Neural progenitor cell (in vitro differentiated cells): Measurements from ENCODE around the gene HLA-C. TPM values are rescaled to one million over a fixed set of nuclear protein-coding genes. Genes with fewer than 3 reads are reported as not detected.
"Not testable (repeated sequence)": the region's sequence is repeated elsewhere in the genome, so short reads cannot be mapped to it uniquely, and the experiment has no call there.

Experiments
- DNase-seq: peaks from one replicate; pipeline ENCODE4 v3.0.0-alpha.2; 2016; ENCODE audit warnings: low spot score
- H2AFZ ChIP-seq: fragments of 200-600 bp; sonication (generic); replicated peaks from 2 replicates; pipeline ENCODE4 v1.6.1; 2016; ENCODE audit warnings: antibody characterized with exemption
- H3F3A ChIP-seq: fragments of 200-600 bp; sonication (generic); 2 replicates; pipeline ENCODE4 v1.6.1; 2016; ENCODE audit warnings: antibody characterized with exemption, low read depth
- H3K27ac ChIP-seq: fragments of 200-600 bp; sonication (generic); 2 replicates; pipeline ENCODE4 v1.5.1; 2016; ENCODE audit warnings: mild to moderate bottlenecking
- H3K27me3 ChIP-seq: fragments of 200-600 bp; sonication (generic); 2 replicates; pipeline ENCODE4 v1.6.1; 2016; ENCODE audit warnings: mild to moderate bottlenecking, moderate library complexity
- H3K36me3 ChIP-seq: fragments of 200-600 bp; sonication (generic); 2 replicates; pipeline ENCODE4 v1.5.1; 2016
- H3K4me1 ChIP-seq: fragments of 200-600 bp; sonication (generic); 2 replicates; pipeline ENCODE4 v1.6.1; 2016; ENCODE audit warnings: mixed run types
- H3K4me2 ChIP-seq: fragments of 200-600 bp; sonication (generic); 2 replicates; pipeline ENCODE4 v1.6.1; 2016
- H3K4me3 ChIP-seq: fragments of 200-600 bp; sonication (generic); 2 replicates; pipeline ENCODE4 v1.5.1; 2016
- H3K79me2 ChIP-seq: fragments of 200-600 bp; sonication (generic); 2 replicates; pipeline ENCODE4 v1.6.1; 2016; ENCODE audit warnings: low read depth
- H3K9ac ChIP-seq: fragments of 200-600 bp; sonication (generic); 2 replicates; pipeline ENCODE4 v1.6.1; 2016
- H3K9me3 ChIP-seq: fragments of 200-600 bp; sonication (generic); 2 replicates; pipeline ENCODE4 v1.5.1; 2016; ENCODE audit warnings: low read depth
- H4K20me1 ChIP-seq: fragments of 200-600 bp; sonication (generic); 2 replicates; pipeline ENCODE4 v1.6.1; 2016; ENCODE audit warnings: low read depth
- H3K27ac Mint-ChIP-seq: 3 replicates; pipeline ENCODE4 v1.8.0; 2021; ENCODE audit warnings: mixed read lengths
- H3K27me3 Mint-ChIP-seq: 2 replicates; pipeline ENCODE4 v1.8.0; 2022; ENCODE audit warnings: low read depth, mild to moderate bottlenecking, inconsistent platforms, moderate library complexity, mixed read lengths; ENCODE audit not compliant: insufficient read depth
- H3K36me3 Mint-ChIP-seq: 3 replicates; pipeline ENCODE4 v1.8.0; 2021; ENCODE audit warnings: mixed read lengths
- H3K4me1 Mint-ChIP-seq: 3 replicates; pipeline ENCODE4 v1.8.0; 2021; ENCODE audit warnings: mixed read lengths
- H3K4me3 Mint-ChIP-seq: 3 replicates; pipeline ENCODE4 v1.8.0; 2021; ENCODE audit warnings: mild to moderate bottlenecking, moderate library complexity, mixed read lengths
- H3K9me3 Mint-ChIP-seq: 3 replicates; pipeline ENCODE4 v1.8.0; 2020; ENCODE audit warnings: mixed read lengths
- EZH2 ChIP-seq: fragments of 200-600 bp; sonication (generic); IDR thresholded peaks from 2 replicates; pipeline ENCODE4 v1.6.1; 2017; ENCODE audit warnings: antibody characterized with exemption, mild to moderate bottlenecking, moderate library complexity
- EZH2phosphoT487 ChIP-seq: fragments of 200-600 bp; sonication (generic); IDR thresholded peaks from 2 replicates; pipeline ENCODE4 v1.6.1; 2017; ENCODE audit warnings: antibody characterized with exemption
- total RNA-seq: library from RNA; depleted of rRNA; stranded (reverse); fragments of >200 nt; gene quantifications from 2 replicates; pipeline ENCODE4 v1.2.3, GENCODE V29; 2015; ENCODE audit warnings: low replicate concordance
- TF ChIP-seq, protein P1 (sequence below): fragments of 200-600 bp; sonication (generic); IDR thresholded peaks from 2 replicates; pipeline ENCODE4 v1.5.1; 2017; ENCODE audit warnings: antibody characterized with exemption, mild to moderate bottlenecking

The HLA-C gene
- total RNA-seq, 1 donor from 2014 or later, result 65.2 TPM

DNA sequence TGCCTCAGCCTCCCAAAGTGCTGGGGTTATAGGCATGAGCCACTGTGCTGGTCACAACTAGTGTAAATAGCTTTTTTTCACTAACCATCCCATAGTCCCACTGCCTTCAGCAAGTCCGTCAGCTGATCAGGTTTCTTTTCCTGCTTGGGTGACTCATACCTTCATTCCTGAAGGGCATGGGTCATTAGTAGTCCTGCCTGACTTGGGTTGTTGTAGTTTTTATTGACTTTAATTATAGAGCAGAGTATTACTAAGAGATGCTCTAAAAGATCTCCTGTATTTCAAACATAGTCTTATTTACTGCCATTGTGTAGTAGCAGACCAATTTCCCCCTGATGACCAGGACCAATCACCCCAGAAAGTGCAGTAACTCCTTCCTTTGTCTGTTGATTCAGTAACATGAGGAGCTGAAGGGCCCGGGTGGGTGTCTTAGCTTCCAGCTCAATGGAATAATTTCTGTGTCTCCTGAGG is 25.8 kb downstream of the HLA-C start:
- no peaks in the 10 kb centered on the region for H3K27me3 ChIP-seq
- Mint-ChIP-seq H3K27me3 (peaks cover 4% of the 10 kb centered on the region), H3K9me3 (peaks cover 11% of the 10 kb centered on the region), H3K4me3 (no peak overlapping the region), H3K27ac (no peak overlapping the region), H3K4me1 (no peaks in the 10 kb centered on the region), H3K36me3 (no peaks in the 10 kb centered on the region)
- H4K20me1 ChIP-seq, result no peaks in the 10 kb centered on the region
- peaks cover 10% of the 10 kb centered on the region for H3K4me1 ChIP-seq
- no peak overlapping the region for H3K9ac ChIP-seq
- H3K27ac ChIP-seq, result no peak overlapping the region
- TF ChIP-seq, protein P1, sequence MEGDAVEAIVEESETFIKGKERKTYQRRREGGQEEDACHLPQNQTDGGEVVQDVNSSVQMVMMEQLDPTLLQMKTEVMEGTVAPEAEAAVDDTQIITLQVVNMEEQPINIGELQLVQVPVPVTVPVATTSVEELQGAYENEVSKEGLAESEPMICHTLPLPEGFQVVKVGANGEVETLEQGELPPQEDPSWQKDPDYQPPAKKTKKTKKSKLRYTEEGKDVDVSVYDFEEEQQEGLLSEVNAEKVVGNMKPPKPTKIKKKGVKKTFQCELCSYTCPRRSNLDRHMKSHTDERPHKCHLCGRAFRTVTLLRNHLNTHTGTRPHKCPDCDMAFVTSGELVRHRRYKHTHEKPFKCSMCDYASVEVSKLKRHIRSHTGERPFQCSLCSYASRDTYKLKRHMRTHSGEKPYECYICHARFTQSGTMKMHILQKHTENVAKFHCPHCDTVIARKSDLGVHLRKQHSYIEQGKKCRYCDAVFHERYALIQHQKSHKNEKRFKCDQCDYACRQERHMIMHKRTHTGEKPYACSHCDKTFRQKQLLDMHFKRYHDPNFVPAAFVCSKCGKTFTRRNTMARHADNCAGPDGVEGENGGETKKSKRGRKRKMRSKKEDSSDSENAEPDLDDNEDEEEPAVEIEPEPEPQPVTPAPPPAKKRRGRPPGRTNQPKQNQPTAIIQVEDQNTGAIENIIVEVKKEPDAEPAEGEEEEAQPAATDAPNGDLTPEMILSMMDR, result no peak
- no peak for TF ChIP-seq EZH2
- H3K36me3 ChIP-seq, result no peaks in the 10 kb centered on the region
- DNase-seq, result no peak
- peak overlapping the region; percentile 73 for H2AFZ ChIP-seq
- no peak overlapping the region for H3K4me2 ChIP-seq
- no peaks in the 10 kb centered on the region for H3K79me2 ChIP-seq
- no peaks in the 10 kb centered on the region for H3K9me3 ChIP-seq
- H3K4me3 ChIP-seq, result no peak overlapping the region
- H3F3A ChIP-seq, result peaks cover 6% of the 10 kb centered on the region

DNA sequence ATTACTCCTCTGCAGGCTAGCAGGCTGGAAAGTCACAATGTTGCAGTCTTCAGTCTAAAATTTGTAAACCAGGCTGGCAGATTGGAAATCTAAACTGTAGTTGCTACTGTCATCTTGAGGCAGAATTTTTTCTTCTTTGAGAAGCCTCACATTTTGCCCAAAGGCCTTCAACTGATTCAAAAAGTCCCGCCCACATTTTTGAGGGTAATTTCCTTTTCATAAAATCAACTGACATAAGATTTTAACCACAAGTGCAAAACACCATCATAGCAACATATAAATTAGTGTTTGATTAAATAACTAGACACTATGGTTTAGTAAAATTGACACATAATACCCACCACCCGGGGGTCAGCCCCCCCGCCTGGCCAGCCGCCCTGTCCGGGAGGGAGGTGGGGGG is 28.4 kb downstream of the HLA-C start:
- TF ChIP-seq EZH2, result no peak
- H2AFZ ChIP-seq, result no peak overlapping the region
- peaks cover 6% of the 10 kb centered on the region for H3F3A ChIP-seq
- H3K27ac Mint-ChIP-seq, result no peak overlapping the region
- H3K27me3 Mint-ChIP-seq, result peaks cover 4% of the 10 kb centered on the region
- no peak overlapping the region for H3K9ac ChIP-seq
- H3K4me3 ChIP-seq, result no peak overlapping the region
- H3K4me2 ChIP-seq, result no peak overlapping the region
- no peaks in the 10 kb centered on the region for H3K4me1 Mint-ChIP-seq
- H4K20me1 ChIP-seq, result no peaks in the 10 kb centered on the region
- no peaks in the 10 kb centered on the region for H3K27me3 ChIP-seq
- H3K36me3 Mint-ChIP-seq, result no peaks in the 10 kb centered on the region
- no peak overlapping the region for H3K27ac ChIP-seq
- DNase-seq, result no peak
- peaks cover 10% of the 10 kb centered on the region for H3K4me1 ChIP-seq
- H3K4me3 Mint-ChIP-seq, result no peak overlapping the region
- H3K9me3 Mint-ChIP-seq, result peaks cover 11% of the 10 kb centered on the region
- H3K79me2 ChIP-seq, result no peaks in the 10 kb centered on the region
- no peaks in the 10 kb centered on the region for H3K36me3 ChIP-seq
- no peaks in the 10 kb centered on the region for H3K9me3 ChIP-seq

DNA sequence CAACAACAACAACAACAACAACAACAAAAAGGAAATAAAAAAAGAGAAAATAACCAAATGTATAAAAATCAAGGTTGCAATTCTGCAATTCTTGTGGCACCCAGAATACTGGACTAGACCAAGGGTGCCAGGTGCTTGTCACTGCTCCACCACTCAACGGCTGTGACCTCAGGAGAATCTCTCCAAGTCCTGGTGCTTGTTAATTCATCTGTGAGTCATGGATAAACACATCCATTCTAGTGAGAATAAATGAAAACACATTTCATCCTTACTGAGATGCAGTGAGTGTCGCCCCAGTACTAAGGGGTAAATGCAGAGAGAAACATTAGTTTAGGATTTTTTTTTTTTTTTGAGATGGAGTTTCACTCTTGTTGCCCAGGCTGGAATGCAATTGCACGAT is 32.0 kb downstream of the HLA-C start:
- DNase-seq, result no peak
- Histone ChIP-seq H3F3A (no peaks in the 10 kb centered on the region), H3K36me3 (no peaks in the 10 kb centered on the region), H3K27me3 (no peaks in the 10 kb centered on the region), H3K9me3 (no peaks in the 10 kb centered on the region), H3K79me2 (no peaks in the 10 kb centered on the region), H4K20me1 (no peaks in the 10 kb centered on the region), H3K4me2 (no peak overlapping the region), H2AFZ (no peak overlapping the region), H3K27ac (no peak overlapping the region), H3K9ac (no peak overlapping the region), H3K4me3 (no peak overlapping the region), H3K4me1 (no peaks in the 10 kb centered on the region)
- peaks cover 5% of the 10 kb centered on the region for H3K27me3 Mint-ChIP-seq
- H3K4me3 Mint-ChIP-seq, result no peak overlapping the region
- H3K9me3 Mint-ChIP-seq, result no peaks in the 10 kb centered on the region
- TF ChIP-seq, protein P1, result no peak
- TF ChIP-seq EZH2 (no peak), EZH2phosphoT487 (no peak)
- H3K27ac Mint-ChIP-seq, result no peak overlapping the region
- no peaks in the 10 kb centered on the region for H3K36me3 Mint-ChIP-seq
- H3K4me1 Mint-ChIP-seq, result peaks cover 4% of the 10 kb centered on the region

DNA sequence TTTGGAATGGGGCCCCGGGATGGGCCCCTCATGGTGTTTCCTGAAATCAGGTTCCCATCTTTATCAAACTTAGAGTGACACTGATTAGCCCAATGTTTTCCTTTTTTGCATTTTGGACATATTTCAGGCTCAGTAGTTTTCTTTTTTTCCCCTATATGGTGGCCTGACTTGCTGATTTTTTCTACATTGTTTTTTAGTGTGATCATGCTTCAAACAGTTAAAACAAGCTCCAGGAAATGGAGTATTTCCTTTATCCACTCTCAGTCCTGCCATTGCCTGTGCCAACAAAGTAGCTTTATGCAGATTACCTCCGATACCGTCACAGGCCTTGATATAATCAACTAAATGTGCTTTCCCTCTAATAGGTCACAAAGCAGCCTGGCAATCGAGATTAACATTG is 37.8 kb downstream of the HLA-C start:
- not testable (repeated sequence) for H3K36me3 Mint-ChIP-seq, DNase-seq, H3K27me3 Mint-ChIP-seq, H4K20me1 ChIP-seq, H3F3A ChIP-seq, H2AFZ ChIP-seq, H3K27me3 ChIP-seq, H3K4me2 ChIP-seq, H3K36me3 ChIP-seq, H3K4me3 ChIP-seq, H3K9me3 ChIP-seq, H3K27ac Mint-ChIP-seq, H3K4me1 Mint-ChIP-seq, H3K27ac ChIP-seq, H3K4me3 Mint-ChIP-seq, H3K4me1 ChIP-seq, H3K9ac ChIP-seq, H3K79me2 ChIP-seq, H3K9me3 Mint-ChIP-seq
